HG02943 (cell line): ENCODE results near the gene NLK.
"Not testable (repeated sequence)": the region's sequence is repeated elsewhere in the genome, so short reads cannot be mapped to it uniquely, and the experiment has no call there.

Experiments
- ATAC-seq: cut with Tn5 transposase; IDR thresholded peaks from one replicate; pipeline ENCODE4 v1.9.1; 2021; ENCODE audit warnings: mild to moderate bottlenecking, low read depth, moderate library complexity; ENCODE audit not compliant: unreplicated experiment

The NLK gene

DNA sequence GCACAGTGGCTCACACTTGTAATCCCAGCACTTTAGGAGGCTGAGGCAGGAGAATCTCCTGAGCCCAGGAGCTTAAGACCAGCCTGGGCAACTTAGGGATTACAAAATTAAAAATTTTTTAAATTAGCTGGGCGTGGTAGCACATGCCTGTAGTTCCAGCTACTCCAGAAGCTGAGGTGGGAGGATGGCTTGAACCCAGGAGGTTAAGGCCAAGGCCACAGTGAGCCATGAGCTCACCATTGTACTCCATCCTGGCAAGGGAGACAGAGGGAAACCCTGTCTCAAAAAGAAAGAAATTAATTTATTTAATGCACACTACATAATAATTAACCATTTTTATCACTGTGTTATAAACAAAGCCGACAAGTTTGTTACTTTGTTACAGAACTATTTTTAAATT, 145.5 kb downstream of the NLK start:
- no peak for ATAC-seq

DNA sequence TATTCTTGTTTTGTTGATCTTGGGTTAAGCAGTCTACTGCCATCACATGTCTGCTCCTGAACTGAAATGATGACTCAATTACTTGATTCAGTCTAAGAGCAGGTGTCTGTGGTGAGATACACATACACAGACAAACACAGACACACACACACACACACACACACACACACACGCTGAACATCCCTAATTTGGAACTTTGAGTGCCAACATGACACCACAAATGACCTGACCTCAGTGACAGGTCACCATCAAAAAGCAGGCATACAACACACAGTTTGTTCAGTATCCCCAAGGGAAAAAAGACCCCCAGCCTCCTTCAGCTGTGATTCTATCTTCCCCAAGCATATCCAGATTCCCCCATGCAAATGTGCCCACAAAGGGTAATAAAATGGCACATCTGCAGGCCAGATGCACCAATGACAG, 146.4 kb downstream of the NLK start:
- no peak for ATAC-seq

DNA sequence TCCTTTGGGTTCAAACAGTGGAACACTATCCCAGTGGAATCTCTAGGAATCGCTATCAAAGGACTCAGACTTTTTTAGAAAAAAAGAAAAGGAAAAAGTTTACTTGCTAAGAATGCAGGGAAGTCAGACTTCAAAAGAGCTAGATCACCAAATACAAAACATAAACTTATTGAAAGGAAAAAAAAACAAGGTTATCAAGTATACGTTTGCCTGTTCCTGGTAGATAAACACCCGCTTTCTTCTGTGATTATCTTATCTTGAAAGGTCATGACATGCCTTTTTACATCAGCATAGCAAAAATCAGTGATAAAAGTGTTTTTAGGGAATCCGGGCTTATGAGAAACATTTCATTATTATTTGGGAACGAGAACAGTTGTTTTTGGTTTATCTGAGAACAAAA, 147.2 kb downstream of the NLK start:
- ATAC-seq: no peak

DNA sequence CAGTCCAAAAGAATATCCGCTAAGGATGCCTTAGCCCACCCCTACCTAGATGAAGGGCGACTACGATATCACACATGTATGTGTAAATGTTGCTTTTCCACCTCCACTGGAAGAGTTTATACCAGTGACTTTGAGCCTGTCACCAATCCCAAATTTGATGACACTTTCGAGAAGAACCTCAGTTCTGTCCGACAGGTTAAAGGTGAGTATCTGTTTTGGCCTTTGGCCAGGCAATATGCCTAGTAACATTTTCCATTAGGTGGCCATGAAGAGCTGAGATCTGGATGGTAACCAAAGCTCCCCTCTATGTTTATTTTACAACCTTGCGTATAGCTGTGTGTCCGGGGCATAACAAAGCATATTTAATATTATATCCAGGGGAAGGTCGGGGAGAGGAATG, 148.5 kb downstream of the NLK start:
- ATAC-seq: no peak

DNA sequence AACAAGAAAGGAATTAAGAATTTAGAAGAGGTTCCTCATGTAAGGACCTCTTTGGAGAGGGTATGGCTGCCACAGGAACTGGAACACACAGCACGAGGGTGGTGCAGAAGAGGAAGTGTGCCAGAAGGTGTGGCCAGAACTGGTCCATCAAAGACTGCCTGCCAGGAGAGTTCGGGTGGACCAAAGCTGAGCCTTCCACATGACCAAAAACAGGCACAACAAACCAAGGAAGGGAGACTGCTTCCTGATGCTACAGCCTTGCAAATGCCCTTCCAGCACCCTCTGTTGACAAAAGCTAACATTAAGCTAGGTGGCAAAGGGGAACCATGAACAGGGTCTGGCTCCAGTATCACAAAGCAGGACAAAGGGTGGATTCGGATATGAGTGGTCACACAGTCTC, 150.8 kb downstream of the NLK start:
- ATAC-seq: no peak

DNA sequence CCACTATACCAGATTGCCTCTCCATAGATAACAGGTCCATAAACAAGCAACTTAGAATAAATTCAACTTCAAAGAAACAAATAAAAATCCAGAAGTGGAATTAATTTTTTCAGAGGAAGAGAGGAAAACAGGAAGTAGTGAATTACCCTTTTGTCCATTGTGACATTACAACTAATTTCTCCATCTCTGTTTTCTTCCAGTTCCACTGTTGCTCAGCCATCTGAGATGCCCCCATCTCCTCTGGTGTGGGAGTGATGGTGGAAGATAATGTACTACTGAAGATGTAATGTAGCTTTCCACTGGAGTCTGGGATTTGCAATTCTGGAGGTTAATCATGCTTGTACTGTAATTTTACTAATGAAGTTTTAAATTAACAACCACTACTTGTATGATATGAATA, 151.9 kb downstream of the NLK start:
- ATAC-seq: no peak

DNA sequence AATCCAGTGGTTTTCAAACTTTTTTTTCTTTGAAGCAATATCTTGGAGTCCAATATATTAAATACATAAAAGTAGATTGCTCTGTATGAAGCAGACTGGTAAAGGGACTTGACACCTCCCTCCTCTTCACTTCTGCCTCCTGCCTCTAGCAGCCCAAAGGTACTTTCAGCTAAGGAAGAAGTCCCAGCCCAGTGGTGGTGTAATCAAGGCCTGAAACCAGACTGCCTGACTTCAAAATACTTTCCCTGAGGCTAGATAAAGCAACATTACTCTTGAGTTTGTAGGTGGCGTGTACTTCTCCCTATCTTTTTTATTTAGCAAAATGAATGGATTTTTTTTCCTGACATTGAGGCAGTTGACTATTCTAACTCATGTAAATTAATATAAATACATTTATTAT, 154.2 kb downstream of the NLK start:
- no peak for ATAC-seq

DNA sequence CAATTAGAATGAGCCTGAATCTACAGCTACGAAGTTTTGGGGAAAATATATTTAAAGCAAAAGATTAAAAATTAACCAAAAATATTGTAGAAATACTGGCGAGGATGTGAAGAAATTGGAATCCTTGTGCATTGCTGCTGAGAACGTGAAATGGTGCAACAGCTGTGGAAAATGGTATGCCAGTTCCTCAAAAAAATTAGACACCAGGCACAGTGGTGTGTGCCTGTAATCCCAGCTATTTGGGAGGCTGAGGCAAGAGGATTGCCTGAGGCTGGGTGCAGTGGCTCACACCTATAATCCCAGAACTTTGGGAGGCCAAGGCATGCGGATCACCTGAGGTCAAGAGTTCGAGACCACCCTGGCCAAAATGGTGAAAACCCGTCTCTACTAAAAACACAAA, 156.6 kb downstream of the NLK start:
- ATAC-seq: no peak

DNA sequence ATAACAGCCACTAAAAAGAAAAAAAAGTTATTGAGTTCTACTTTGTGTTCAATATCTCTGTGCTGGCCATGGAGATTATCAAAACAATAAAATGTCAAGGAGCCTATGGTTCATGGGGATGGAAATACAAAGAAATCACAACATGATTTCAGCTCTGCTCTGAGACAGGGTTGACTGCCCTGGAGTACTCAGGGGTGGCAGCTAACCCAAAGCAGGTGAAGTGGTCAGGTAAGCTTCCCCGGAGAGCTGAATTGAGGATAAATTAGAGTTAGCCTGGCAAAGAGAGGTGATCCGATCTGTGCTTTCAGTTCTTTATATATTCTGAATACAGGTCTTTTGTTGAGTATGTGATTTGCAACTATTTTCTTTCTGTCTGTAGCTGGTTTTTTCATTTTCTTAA, 157.3 kb downstream of the NLK start:
- ATAC-seq: no peak

DNA sequence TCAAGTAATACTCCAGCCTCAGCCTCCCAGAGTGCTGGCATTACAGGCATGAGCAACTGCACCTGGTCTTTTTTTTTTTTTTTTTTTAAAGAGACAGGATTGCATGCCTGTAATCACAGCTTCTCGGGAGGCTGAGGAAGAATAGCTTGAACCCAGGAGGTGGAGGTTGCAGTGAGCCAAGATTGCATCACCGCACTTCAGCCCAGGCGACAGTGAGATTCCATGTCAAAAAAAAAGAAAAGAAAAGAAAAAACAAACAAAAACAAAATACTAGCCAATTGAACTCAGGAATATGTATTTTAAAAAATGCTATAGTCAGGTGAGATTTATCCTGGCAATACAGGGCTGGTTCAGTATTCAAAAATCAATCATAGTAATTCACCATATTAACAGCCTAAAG, 158.8 kb downstream of the NLK start:
- ATAC-seq: no peak

DNA sequence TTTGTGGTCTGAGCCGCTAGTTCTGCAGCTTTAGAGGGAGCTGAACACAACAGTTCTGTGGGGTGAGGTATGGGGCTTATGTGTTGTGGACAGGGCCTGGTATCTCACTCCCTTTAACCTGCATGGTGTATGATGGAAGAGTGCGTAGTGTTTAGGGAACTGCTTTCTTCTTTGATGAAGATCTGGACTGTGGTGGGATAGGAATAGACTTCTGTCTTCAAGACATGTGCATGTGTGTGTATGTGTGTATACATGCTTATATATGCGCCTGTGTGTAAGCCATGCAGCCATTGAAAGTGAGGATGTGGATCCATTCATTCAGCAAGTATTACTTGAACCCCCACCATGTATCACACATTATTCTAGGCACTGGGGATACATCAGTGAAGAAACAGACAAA, 161.8 kb downstream of the NLK start:
- no peak for ATAC-seq

DNA sequence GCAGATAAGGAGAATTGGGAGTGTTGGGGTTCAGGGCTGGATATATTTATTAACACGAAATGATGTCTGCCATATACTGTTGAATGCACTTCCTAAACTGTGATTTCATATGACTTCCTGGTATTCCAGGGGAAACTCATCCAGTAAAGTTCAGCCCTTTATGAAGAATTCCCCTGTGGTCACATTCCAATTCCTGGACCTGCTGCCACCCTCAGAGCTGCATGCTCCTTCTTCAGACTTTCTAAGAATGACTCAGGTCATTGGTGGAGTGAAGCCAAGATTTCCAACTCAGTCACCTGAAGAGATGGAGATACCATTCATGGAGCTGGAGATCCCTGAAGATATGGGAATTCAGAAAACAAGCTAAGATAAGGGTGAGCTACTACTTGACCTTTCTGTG, 162.3 kb downstream of the NLK start:
- no peak for ATAC-seq

DNA sequence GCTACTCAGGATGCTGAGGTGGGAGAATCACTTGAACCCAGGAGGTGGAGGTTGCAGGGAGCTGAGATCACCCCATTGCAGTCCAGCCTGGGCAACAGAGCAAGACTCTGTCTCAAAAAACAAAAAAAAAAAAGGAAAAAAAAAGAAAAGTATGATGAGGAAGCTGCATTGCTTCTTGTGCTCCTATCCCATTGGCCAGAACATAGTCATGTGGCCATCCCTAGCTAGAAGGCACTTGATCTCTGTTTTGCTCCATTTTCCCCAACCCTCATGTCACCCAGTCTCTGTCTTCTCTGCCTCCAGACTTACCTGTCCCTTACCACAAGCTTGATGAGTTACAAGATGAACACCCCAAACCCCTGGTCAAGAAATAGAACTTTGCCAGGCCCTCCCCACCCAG, 163.8 kb downstream of the NLK start:
- ATAC-seq: no peak

DNA sequence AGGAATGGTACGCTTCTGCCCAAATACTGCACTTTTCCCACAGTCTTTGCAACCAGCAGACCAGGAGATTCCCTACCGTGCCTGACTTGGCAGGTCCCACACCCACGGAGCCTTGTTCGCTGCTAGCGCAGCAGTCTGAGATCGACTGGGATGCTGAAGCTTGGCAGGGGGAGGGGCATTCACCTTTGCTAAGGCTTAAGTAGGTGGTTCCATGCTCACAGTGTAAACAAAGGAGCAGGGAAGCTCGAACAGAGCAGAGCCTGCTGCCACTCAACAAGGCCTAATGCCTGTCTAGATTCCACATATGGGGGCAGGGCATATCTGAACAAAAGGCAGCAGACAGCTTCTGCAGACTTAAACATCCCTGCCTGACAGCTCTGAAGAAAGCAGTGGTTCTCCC, 169.3 kb downstream of the NLK start:
- ATAC-seq: no peak

DNA sequence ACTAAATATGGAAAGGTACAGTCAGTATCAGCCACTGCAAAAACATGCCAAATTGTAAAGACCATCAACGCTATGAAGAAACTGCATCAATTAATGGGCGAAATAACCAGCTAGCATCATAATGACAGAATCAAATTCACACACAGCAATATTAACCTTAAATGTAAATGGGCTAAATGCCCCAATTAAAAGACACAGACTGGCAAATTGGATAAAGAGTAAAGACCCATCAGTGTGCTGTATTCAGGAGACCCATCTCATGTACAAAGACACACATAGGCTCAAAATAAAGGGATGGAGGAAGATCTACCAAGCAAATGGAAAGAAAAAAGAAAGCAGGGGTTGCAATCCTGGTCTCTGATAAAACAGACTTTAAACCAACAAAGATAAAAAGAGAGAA, 171.1 kb downstream of the NLK start:
- ATAC-seq: not testable (repeated sequence)

DNA sequence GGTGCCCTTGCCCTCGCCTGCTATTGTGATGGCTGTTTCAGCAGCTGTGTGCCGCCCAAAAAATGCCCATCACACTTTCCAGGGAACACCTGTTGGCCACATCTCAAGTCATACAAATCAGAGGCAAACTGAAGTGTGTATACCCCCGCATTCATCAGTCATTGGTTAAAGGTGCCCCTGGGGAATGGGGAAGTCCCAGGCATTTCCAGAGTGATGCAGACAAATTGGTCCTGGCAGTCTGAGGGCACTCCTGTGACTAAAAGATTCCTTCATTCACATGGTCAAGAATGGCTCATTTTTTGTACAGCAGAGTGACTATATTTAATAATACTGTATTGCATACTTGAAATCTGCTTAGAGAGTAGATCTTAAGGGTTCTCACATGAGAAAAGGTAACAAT, 173.6 kb downstream of the NLK start:
- ATAC-seq: no peak

DNA sequence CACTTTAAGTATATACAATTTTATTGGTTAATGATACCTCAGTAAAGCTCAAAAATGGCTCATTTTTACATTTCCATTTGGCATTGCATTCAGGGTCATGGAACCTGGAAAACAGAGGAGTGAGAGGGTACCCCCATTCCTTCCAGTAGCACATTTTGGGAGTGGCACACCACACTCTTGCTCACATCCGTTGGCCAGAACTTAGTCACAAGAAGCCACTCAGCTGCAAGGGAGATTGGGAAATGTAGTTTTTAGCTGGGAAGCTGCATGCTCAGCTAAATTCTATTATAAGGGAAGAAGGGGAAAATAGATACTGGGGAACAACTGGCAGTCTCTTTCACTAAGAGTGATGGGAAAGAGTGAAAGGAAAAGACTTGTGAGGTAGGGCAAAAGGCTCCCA, 174.1 kb downstream of the NLK start:
- ATAC-seq: no peak

DNA sequence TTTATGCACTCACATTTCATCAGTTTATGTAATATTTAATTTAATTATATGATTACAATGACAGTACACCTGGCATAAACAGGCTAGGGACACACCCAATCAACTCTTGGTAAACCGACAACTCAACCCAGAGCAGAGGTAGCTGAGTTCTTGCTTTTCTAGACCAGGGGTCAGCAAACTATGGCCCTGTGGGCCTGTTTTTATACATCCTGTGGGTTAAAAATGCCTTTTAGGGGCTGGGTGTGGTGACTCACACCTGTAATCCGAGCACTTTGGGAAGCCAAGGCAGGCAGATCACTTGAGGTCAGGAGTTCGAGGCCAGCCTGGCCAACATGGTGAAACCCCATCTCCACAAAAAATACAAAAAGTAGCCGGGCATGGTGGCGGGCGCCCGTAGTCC, 177.3 kb downstream of the NLK start:
- no peak for ATAC-seq

DNA sequence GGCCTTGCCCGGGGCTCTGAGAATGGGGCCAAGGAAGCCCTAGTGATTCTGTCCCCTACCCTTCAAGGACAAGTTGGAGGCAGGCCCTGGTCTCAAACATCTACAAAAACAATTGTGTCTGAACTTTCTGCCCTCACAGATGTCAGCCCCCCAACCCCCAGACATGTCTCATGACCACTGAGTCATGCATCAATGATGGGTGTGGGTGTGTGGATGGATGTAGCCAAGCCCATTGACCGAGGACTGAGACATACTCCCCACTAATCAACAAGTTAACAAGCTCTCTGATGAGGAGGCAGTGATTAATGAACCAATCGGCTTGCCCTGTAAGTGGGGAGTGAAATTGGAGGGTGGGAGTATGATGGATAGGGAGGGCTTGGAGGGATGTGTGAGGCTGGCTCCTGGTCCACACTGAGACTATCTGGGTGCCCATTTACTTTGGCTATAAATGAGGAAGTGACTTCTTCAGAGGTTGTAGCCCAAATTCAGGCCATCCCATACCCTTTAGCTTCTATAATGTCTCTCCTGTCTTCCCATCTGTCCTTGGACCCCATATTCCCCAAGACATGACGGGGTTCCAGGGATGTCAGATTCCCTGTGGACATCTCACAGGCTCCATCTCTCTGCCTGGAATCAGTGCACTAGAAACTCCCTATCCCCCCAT, 179.4 kb downstream of the NLK start:
- no peak for ATAC-seq

DNA sequence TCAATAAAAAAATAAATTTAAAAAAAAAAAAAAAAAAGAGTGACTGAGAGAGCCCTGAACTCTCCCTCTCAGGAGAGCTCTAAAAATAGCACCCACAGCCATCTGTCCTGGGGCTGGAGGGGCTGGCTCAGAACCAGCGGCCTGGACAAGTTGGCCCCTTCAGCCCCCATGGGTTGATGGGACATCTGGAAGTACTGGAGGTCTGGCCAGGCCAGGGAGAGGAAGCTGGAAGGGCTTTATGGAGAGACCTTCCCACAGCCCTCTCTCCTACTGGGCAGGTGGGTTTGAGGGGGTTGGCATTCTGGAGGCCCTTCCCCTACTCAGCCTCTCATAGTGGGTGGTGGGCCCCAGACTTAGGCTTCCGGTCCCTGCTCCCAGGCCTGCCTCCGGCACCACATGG, 182.8 kb downstream of the NLK start:
- ATAC-seq: no peak

DNA sequence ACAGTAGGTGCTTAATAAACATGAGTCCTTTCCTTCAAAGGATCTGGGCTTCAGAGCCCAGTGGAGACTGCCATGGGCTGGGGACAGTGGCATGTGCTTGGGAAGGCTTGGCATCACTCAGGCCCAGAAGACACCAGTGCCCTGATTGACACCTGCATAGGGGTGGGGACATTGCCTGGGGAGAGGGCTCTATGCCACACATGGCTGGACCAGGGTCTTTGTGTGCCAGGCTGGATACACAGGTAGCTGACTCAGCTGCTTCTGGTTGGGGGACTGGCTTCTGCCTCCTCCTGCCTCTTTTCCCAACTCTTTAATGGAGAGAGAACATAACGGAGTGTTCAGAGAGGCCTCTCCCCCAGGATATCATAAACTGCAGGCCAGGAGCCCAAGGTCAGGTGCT, 183.4 kb downstream of the NLK start:
- ATAC-seq: no peak

DNA sequence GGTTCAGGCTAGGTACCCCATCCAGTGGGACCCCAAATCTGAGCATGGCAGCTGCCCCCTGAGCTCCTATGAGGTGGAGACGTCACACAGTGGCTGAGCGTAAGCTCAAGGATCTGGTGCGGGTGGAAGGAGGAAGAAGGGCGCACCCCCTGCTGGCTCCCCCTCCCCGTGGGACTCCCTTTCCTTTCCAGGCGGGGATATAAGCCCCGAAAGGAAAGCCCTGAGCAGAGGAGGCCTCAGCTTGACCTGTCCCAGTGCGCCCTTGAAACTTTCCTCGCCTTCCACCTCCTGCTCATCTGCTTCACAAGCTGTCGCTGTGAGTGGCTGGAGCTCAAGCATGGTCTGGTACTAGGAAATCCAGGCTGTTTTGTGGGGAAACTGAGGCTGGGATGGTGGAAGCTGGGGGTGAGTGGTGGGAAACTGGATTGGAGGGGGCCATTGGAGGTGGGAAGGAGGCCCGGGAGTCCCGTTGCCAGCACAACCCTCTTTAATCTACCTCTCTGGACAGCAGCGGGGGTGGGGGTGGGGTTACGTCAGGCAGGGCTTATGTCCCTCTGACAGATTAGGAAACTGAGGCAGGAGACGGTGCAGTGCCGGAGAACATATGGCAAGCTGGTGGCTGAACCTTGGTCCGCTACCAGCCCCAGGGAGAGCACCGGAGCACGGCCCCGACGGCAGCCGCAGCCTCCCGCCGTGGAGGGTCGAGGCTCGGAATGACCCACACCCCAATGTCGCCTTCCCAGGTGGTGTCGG, 184.3 kb downstream of the NLK start:
- no peak for ATAC-seq
